ENCODE results near the gene AGBL1.

- TF ChIP-seq CTCF (IDR thresholded peaks at IDR 0.05; ENCODE audit: insufficient read depth, low read length, poor library complexity, severe bottlenecking) = no peak
- TF ChIP-seq EZH2phosphoT487 (conservative IDR thresholded peaks at IDR 0.05; ENCODE audit: low read length) = no peak
These were observed 470.4 kb downstream of the AGBL1 start for GRCh38 chr15:86550075-86550474.

Measured in SU-DHL-6 (cell line).